NCI-H2227 (cell line): ENCODE measurements around the gene NUDT16.

Experiments
- DNase-seq: peaks from one replicate; lab custom pipeline; 2025; ENCODE audit not compliant: unreplicated experiment; lab: John Stamatoyannopoulos, UW

The NUDT16 gene

DNA sequence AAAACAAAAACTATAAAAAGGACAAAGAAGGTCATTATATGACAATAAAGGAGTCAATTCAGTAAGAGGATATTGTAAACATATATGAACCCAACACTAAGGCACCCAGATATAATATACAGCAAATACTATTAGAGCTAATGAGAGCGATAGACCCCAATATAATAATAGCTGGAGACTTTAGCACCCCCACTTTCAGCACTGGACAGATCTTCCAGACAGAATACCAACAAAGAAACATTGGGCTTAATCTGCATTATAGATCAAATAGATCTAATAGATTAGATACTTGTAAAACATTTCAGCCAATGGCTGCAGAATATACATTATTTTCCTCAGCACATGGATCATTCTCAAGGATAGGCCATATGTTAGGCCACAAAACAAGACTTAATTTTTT lies 53.4 kb downstream of the NUDT16 start:
- no peak for DNase-seq
